ENCODE measurements around the gene BIN2. TPM values are rescaled to one million over a fixed set of nuclear protein-coding genes. Genes with fewer than 3 reads are reported as not detected.
"Not testable (repeated sequence)": the region's sequence is repeated elsewhere in the genome, so short reads cannot be mapped to it uniquely, and the experiment has no call there.

Gene BIN2
- total RNA-seq, 1 experiment from 2014 or later, result not detected

GRCh38 chr12:51293696-51294095 lies 30.3 kb downstream of the BIN2 start:
- H3K9me3 ChIP-seq (ENCODE audit: control insufficient read depth, low read depth, low read length), result no peaks in the 10 kb centered on the region
- Mint-ChIP-seq H3K4me1 (peaks cover 10 to 12% of the 10 kb centered on the region in 2 experiments; a peak in 3 of 4 replicates), H3K27ac (no peak overlapping the region; a peak in 1 of 7 replicates), H3K4me3 (no peak overlapping the region), H3K27me3 (ENCODE audit: low read depth) (no peaks in the 10 kb centered on the region), H3K9me3 (no peaks in the 10 kb centered on the region), H3K36me3 (ENCODE audit: insufficient read depth in 1 of 3, low read depth in 3 of 3) (no peaks in the 10 kb centered on the region)
- no peak overlapping the region for H3K23ac ChIP-seq (ENCODE audit: insufficient read length, low read depth, low read length)
- H3T11ph ChIP-seq (ENCODE audit: low read length), result no peak overlapping the region
- no peak overlapping the region for H4K91ac ChIP-seq (ENCODE audit: insufficient read length, low read depth, low read length)
- no peak overlapping the region for H3K27ac ChIP-seq (ENCODE audit: insufficient read length, low read depth, low read length)
- H3K56ac ChIP-seq (ENCODE audit: insufficient read length, low read depth, low read length), result no peak overlapping the region
- H2AFZ ChIP-seq (ENCODE audit: low read length), result no peak overlapping the region
- no peak overlapping the region for H3K4ac ChIP-seq (ENCODE audit: low read depth, low read length)
- H3K18ac ChIP-seq (ENCODE audit: insufficient read length, low read depth, low read length), result no peak overlapping the region
- no peak overlapping the region for H3K14ac ChIP-seq (ENCODE audit: insufficient read depth, low read length)
- no peak overlapping the region for H2BK15ac ChIP-seq (ENCODE audit: low read depth, low read length)
- H3K23me2 ChIP-seq (ENCODE audit: insufficient read length, low read depth, low read length, poor library complexity, severe bottlenecking), result no peaks in the 10 kb centered on the region
- H3K4me2 ChIP-seq (ENCODE audit: insufficient read depth, insufficient read length, low read length), result no peak overlapping the region
- H2BK12ac ChIP-seq (ENCODE audit: insufficient read length, low read depth, low read length), result no peak overlapping the region
- H3K4me1 ChIP-seq (ENCODE audit: insufficient read depth, low read length), result no peaks in the 10 kb centered on the region
- no peak overlapping the region for H4K5ac ChIP-seq (ENCODE audit: insufficient read length, low read depth, low read length)
- no peaks in the 10 kb centered on the region for H3K79me1 ChIP-seq (ENCODE audit: insufficient read depth, low read depth, low read length, poor library complexity, severe bottlenecking)
- no peak for TF ChIP-seq CTCF (conservative IDR thresholded peaks at IDR 0.05)
- no peak overlapping the region for H2BK5ac ChIP-seq (ENCODE audit: insufficient read length, low read length)
- H3K9ac ChIP-seq (ENCODE audit: extremely low read depth, insufficient read length, low read length), result no peak overlapping the region
- H2BK20ac ChIP-seq (ENCODE audit: low read depth, low read length, poor library complexity, severe bottlenecking), result no peak overlapping the region
- H2AK5ac ChIP-seq (ENCODE audit: insufficient read length, low read length), result no peak overlapping the region
- no peak for DNase-seq
- H4K20me1 ChIP-seq (ENCODE audit: control insufficient read depth, insufficient read depth, insufficient read length), result no peaks in the 10 kb centered on the region
- no peaks in the 10 kb centered on the region for H3K79me2 ChIP-seq (ENCODE audit: insufficient read depth, low read length)
- no peak overlapping the region for H2BK120ac ChIP-seq (ENCODE audit: low read depth, low read length, poor library complexity, severe bottlenecking)
- H4K8ac ChIP-seq (replicated peaks; ENCODE audit: insufficient read length, low read depth, low read length), result no peak overlapping the region
- no peaks in the 10 kb centered on the region for H3K27me3 ChIP-seq (ENCODE audit: insufficient read depth, low read length)

DNA sequence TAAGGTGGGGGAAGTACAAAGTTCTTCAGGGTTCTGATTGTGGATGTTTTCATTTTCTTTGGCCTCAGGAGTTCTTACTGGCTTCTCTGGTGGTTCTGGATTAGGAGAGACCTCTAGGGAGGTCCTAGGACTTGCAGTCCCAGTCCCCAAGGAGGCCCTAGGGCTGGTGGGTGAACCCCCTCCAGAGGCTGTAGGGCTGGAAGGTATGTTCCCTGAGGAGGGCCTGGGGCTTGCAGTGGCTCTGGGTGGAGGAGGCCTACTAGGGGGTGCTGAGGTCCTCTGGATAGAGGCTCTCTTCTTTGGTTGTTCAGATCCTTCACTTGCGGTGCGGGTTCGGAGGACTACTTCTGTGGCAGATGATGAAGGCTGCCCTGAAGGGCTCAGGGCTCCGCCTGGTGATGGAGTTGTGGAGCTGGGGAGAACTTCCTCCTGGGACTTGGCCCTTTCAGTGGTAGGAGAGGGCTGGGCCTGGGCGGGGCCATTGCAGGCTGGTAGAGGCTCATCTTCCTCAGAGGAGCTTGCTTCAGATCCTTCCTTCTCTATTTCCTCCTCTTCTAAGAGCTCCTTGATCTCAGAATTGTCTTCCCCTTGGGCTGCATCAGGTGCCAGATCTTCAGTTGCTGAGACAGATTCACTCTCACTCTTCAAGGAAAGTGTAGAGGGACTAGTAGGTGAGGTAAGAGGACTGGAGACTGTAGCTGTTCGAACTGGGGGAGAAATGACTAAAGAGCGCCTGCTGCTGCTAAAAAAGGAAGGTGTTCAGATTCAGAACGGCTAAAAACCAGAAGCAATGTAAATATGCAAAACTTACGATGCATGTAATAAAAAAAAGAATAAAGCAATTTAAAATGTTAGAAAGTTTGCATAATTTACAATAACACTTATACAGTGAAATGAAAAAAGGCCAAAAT lies 32.1 kb downstream of the BIN2 start:
- not testable (repeated sequence) for H2AFZ ChIP-seq (ENCODE audit: low read length); H3K4me3 Mint-ChIP-seq; H3K79me1 ChIP-seq (ENCODE audit: insufficient read depth, low read depth, low read length, poor library complexity, severe bottlenecking); H4K91ac ChIP-seq (ENCODE audit: insufficient read length, low read depth, low read length); H3K56ac ChIP-seq (ENCODE audit: insufficient read length, low read depth, low read length); H2BK5ac ChIP-seq (ENCODE audit: insufficient read length, low read length); H3K36me3 Mint-ChIP-seq (ENCODE audit: insufficient read depth in 1 of 3, low read depth in 3 of 3); H3K27me3 Mint-ChIP-seq (ENCODE audit: low read depth); H3K4me1 Mint-ChIP-seq; H3K23ac ChIP-seq (ENCODE audit: insufficient read length, low read depth, low read length); H3K14ac ChIP-seq (ENCODE audit: insufficient read depth, low read length); H3K9me3 ChIP-seq (ENCODE audit: control insufficient read depth, low read depth, low read length); H3K4me2 ChIP-seq (ENCODE audit: insufficient read depth, insufficient read length, low read length); H4K20me1 ChIP-seq (ENCODE audit: control insufficient read depth, insufficient read depth, insufficient read length); H2AK5ac ChIP-seq (ENCODE audit: insufficient read length, low read length); H3K79me2 ChIP-seq (ENCODE audit: insufficient read depth, low read length); H3K27ac ChIP-seq (ENCODE audit: insufficient read length, low read depth, low read length); H3K4ac ChIP-seq (ENCODE audit: low read depth, low read length); H3K18ac ChIP-seq (ENCODE audit: insufficient read length, low read depth, low read length); H4K5ac ChIP-seq (ENCODE audit: insufficient read length, low read depth, low read length); H3K9me3 Mint-ChIP-seq; H2BK15ac ChIP-seq (ENCODE audit: low read depth, low read length); H4K8ac ChIP-seq (replicated peaks; ENCODE audit: insufficient read length, low read depth, low read length); H3K27me3 ChIP-seq (ENCODE audit: insufficient read depth, low read length); H3T11ph ChIP-seq (ENCODE audit: low read length); H2BK120ac ChIP-seq (ENCODE audit: low read depth, low read length, poor library complexity, severe bottlenecking); H3K23me2 ChIP-seq (ENCODE audit: insufficient read length, low read depth, low read length, poor library complexity, severe bottlenecking); H3K4me1 ChIP-seq (ENCODE audit: insufficient read depth, low read length); H2BK20ac ChIP-seq (ENCODE audit: low read depth, low read length, poor library complexity, severe bottlenecking); H3K9ac ChIP-seq (ENCODE audit: extremely low read depth, insufficient read length, low read length); H2BK12ac ChIP-seq (ENCODE audit: insufficient read length, low read depth, low read length)
- no CpG with 5 or more reads among the region's 9 CpGs for WGBS (ENCODE audit: extremely low coverage, insufficient read length, low lambda C conversion rate)
- DNase-seq, result peak; percentile 44
- H3K27ac Mint-ChIP-seq, result peak overlapping the region in 1 of 3 experiments; percentile 6; a peak in 1 of 7 replicates
